IPS-NIHi7 (cell line): ENCODE data around the gene BTG1.

ENCODE experiments used
- DNase-seq: peaks from one replicate; pipeline ENCODE4 v3.0.0; 2012; ENCODE audit warnings: mixed read lengths; ENCODE audit errors: extremely low spot score

Gene BTG1, protein sequence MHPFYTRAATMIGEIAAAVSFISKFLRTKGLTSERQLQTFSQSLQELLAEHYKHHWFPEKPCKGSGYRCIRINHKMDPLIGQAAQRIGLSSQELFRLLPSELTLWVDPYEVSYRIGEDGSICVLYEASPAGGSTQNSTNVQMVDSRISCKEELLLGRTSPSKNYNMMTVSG

DNA sequence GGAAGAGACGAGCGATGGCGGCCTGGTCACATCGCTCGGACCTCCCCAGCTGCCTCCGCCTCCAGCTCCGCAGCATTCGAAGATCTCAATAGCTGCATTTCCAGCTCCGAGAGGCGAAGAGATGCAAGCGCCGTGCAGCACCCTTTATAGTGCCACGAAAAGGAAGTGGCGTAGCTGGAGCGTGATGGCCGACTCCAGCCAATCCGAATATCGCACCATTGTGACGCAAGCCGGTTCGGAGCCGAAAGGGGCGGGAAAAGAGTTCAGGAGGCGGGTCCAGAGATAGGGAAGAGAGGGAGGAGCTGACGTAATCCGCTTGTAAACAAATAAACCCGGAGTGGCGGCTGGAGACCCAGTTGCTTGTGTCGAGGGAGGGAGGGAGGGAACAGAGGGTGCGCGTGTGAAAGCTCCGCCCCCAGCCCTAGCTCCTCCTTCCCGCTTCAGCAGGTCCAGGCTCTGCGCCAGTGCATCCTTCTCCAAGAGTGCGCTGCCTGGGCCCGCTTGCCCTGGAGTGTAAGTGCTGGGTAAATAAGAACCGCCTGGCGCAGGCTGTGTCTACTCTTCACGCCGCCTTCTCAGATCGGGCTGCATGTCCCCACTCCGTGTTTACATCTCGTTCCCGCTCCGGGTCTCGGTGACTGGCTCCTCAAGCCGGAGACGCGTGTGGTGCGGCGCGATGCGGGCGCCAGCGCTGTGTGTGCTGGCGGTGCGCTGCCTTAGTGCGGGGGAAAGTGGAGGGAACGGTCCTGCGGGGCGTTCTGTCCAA, at the start of gene BTG1:
BTG1 (minus strand) TSS at position 116 of the 766 bp plus-strand sequence. CDS start 311 bp downstream, outside the sequence.
- DNase-seq, result peak; percentile 93

- DNase-seq, result no peak
Observed at GRCh38 chr12:92194561-92194960, 48.9 kb upstream of the BTG1 start.

DNA sequence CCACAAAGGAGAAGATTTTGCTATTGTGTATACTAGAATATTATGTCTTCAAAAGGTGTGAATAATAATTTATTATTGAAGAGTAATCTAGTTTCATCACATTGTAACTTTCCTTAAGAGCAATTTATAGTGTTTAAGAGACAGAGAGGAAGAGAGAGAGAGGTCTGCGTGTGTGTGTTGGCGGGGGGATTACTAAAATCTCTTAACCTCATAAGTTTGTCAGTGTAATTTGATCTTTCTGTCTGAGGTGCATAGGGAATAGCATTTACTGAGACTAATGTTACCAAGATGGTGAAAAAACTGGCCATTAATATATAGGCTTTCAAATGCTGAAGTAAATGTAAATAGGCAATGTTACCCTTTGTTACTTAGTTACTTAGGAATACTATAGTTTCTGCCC, 48.2 kb upstream of the BTG1 start:
- no peak for DNase-seq

GRCh38 chr12:92193063-92193462, 47.4 kb upstream of the BTG1 start:
- no peak for DNase-seq

- DNase-seq, result no peak
Observed at GRCh38 chr12:92192360-92192759, 46.7 kb upstream of the BTG1 start.

DNA sequence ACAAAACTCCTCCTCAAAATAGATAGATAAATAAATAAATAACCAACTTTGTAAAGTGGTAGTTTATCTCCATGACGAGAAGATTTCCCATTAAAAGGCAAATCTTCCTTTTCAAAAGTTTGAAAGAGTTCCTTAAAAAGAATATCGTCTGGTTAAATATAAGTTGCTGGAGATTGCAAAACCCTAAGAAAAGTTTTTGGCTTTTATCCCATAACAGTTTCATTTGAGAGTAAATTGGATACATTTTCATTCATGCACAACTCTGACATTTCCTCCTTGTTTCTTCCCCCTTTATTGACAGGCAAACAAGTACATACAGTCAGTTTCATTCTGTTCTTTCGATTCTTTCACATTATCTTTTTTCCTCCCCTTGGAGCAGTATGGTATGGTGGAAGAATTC, 45.4 kb upstream of the BTG1 start:
- DNase-seq, result no peak

- DNase-seq, result no peak
Observed at GRCh38 chr12:92188517-92189188, 43.0 kb upstream of the BTG1 start.

GRCh38 chr12:92186038-92186470, 40.4 kb upstream of the BTG1 start:
- no peak for DNase-seq

DNA sequence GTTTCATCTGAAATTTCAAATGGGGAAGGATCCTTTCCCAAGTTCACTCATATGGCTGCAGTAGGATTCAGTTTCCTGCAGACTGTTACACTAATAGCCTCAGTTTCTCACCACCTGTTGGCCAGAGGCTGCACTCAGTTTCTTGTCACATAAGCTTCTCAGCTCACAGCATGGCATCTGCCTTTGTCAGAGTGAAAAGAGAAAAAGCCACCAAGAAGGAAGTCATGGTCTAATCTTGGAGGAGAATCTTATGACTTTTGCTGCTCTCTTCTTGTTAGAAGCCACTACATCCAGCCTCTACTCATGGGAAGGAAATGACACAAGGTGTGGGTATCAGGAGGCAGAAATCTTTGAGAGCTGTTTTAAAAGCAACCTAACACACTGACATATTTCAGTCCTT, 39.4 kb upstream of the BTG1 start:
- DNase-seq, result no peak

- DNase-seq, result no peak
Observed at GRCh38 chr12:92183575-92183974, 37.9 kb upstream of the BTG1 start.

DNA sequence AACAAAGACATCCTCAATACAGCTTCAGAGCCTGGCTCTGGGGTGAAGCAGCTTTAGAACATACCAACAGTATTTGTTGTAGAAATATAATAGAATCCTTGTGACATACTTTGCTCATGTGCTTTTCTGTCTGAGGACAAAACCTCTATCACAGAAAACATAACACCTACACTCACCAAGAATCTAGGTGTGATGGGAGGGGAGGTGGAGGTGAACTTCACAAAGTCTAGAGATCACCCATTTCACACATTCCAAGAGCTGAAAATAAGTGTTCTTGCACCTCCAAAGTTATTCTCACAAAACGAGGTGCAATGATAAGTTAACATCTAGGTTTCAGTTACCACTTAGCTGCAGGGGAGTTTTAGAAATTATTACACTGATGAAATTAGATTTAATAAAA, 32.7 kb upstream of the BTG1 start:
- no peak for DNase-seq

GRCh38 chr12:92176646-92177045, 31.0 kb upstream of the BTG1 start:
- no peak for DNase-seq

DNA sequence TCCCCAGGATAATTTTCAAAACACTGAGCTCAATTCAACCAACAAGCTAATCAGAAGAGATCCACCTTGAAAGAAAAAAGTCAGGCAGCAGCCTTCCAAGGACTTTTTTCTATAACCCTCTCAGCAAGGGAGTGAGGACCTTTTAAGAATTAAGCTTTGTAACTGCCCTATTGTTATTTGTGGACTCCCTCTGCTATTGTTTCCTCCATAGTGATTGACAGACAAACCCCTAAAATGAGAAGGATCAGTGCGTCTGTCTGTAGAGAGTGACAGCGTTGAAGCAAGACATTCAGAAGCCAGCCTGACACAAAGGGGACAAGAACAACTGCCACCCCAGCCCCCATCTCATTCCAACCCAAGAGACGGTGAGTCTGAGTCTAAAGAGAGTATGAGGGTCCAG, 30.3 kb upstream of the BTG1 start:
- DNase-seq, result no peak

GRCh38 chr12:92170050-92170449, 24.4 kb upstream of the BTG1 start:
- DNase-seq, result no peak

DNA sequence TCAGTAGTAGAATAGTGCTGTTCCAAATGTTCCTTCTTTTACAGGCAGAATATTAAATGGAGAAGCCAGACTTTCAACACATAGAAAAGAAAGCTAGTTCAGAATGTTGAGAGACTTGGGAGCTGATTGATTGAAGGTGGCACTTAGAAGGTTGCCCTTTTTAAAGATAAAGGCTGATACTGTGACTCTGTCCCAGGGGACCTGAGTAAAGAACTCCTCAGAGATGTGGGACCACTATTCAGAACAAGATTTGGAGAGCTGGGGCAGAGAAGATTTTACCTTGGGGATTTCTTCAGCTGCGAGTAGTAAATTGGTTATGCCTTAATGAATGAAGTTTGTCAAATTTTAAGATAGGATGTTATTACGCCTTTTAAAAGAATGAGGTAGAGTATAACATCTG, 21.4 kb upstream of the BTG1 start:
- DNase-seq, result no peak

GRCh38 chr12:92164712-92165111, 19.1 kb upstream of the BTG1 start:
- DNase-seq, result no peak

DNA sequence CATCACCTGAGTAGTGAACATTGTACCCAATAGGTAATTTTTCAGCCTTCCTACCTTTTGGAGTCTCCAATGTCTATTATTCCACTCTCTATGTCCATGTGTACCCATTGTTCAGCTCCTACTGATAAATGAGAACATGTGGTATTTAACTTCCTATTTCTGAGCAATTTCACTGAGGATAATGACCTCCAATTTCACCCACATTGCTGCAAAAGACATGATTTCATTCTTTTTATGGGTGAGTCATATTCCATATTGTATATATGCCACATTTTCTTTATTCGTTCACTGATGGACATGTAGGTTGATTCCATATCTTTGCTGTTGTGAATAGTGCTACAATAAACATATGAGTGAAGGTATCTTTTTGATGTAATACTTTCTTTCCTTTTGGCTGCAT, 16.4 kb upstream of the BTG1 start:
- DNase-seq, result no peak

GRCh38 chr12:92158796-92159439, 13.3 kb upstream of the BTG1 start:
- no peak for DNase-seq

- no peak for DNase-seq
Observed at GRCh38 chr12:92156704-92157395, 11.2 kb upstream of the BTG1 start.

DNA sequence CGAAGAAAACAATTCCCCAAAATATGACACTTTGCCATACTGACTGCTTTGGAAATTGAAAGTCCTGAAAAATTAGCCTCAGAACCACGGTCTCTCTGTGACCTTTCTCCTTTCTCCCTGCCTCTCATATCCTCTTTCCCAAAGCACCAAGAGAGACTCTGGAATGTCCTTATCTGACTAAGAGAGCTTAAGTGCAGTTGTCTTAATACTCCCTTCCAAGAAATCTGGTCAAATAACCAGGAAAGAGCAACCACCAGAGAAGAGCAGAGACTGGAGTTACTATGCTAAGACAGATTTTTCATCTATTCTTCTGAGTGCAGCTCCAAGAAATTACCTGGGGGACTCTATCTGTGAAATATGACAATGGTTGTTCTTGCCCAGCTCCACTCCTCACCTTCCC, 10.5 kb upstream of the BTG1 start:
- DNase-seq, result no peak

- no peak for DNase-seq
Observed at GRCh38 chr12:92155733-92156132, 10.1 kb upstream of the BTG1 start.

- DNase-seq, result no peak
Observed at GRCh38 chr12:92151916-92152315, 6.3 kb upstream of the BTG1 start.
